Neural cell (in vitro differentiated cells): ENCODE measurements around the gene RDH16. TPM values are rescaled to one million over a fixed set of nuclear protein-coding genes. Genes with fewer than 3 reads are reported as not detected.

ENCODE experiments used
- H2AFZ ChIP-seq: fragments of 200-600, 300-800 bp; sonication (generic), shearing (Covaris generic); 2 replicates; pipeline ENCODE4 v1.6.0; 2014; ENCODE audit warnings: low read depth, mild to moderate bottlenecking, antibody characterized with exemption, low read length, moderate library complexity
- H3F3A ChIP-seq: fragments of 200-600 bp; shearing (Covaris generic); 2 replicates; pipeline ENCODE4 v1.6.1; 2016; ENCODE audit warnings: mild to moderate bottlenecking, moderate library complexity, mixed read lengths, antibody characterized with exemption, low read length; ENCODE audit not compliant: insufficient read depth, poor library complexity, severe bottlenecking
- H3K27ac ChIP-seq: fragments of 200-600, 300-800 bp; sonication (generic), shearing (Covaris generic); 2 replicates; pipeline ENCODE4 v1.5.1; 2014; ENCODE audit warnings: mild to moderate bottlenecking, low read length, moderate library complexity
- H3K27me3 ChIP-seq: fragments of 300-800, 200-600 bp; sonication (generic), shearing (Covaris generic); 2 replicates; pipeline ENCODE4 v1.6.0; 2014; ENCODE audit warnings: mild to moderate bottlenecking, low read depth, low read length, moderate library complexity; ENCODE audit not compliant: insufficient read depth
- H3K36me3 ChIP-seq: fragments of 300-800, 200-600 bp; sonication (generic), shearing (Covaris generic); 2 replicates; pipeline ENCODE4 v1.5.1; 2014; ENCODE audit warnings: mild to moderate bottlenecking, antibody characterized with exemption, low read length, moderate library complexity; ENCODE audit not compliant: insufficient read depth
- H3K4me2 ChIP-seq: fragments of 300-800, 200-600 bp; sonication (generic), shearing (Covaris generic); 2 replicates; pipeline ENCODE4 v1.6.0; 2014; ENCODE audit warnings: mild to moderate bottlenecking, low read length
- H3K4me3 ChIP-seq: fragments of 300-800, 200-600 bp; sonication (generic), shearing (Covaris generic); 2 replicates; pipeline ENCODE4 v1.5.1; 2014; ENCODE audit warnings: mild to moderate bottlenecking, low read length, moderate library complexity
- H3K79me2 ChIP-seq: fragments of 200-600 bp; shearing (Covaris generic); replicated peaks from 2 replicates; pipeline ENCODE4 v1.6.0; 2014; ENCODE audit warnings: mild to moderate bottlenecking, low read length, moderate library complexity; ENCODE audit not compliant: insufficient read depth
- H3K9ac ChIP-seq: fragments of 300-800, 200-600 bp; sonication (generic), shearing (Covaris generic); 2 replicates; pipeline ENCODE4 v1.6.1; 2016; ENCODE audit warnings: mild to moderate bottlenecking, low read length, mixed read lengths
- H3K9me2 ChIP-seq: fragments of 200-600 bp; shearing (Covaris generic); 2 replicates; pipeline ENCODE4 v1.6.1; 2016; ENCODE audit warnings: mild to moderate bottlenecking, low read length, mixed read lengths; ENCODE audit not compliant: insufficient read depth
- H3K9me3 ChIP-seq: fragments of 200-600, 300-800 bp; sonication (generic), shearing (Covaris generic); 2 replicates; pipeline ENCODE4 v1.6.1; 2016; ENCODE audit warnings: mild to moderate bottlenecking, mixed run types, low read length, moderate library complexity, mixed read lengths
- H4K20me1 ChIP-seq: fragments of 200-600 bp; shearing (Covaris generic); 2 replicates; pipeline ENCODE4 v1.6.1; 2016; ENCODE audit warnings: mild to moderate bottlenecking, mixed run types; ENCODE audit not compliant: insufficient read depth
- CTCF ChIP-seq: fragments of 450-650 bp; IDR thresholded peaks from 2 replicates; pipeline ENCODE4 v1.5.1; 2014; ENCODE audit warnings: antibody characterized with exemption, mild to moderate bottlenecking, moderate library complexity; ENCODE audit not compliant: poor library complexity, severe bottlenecking
- EP300 ChIP-seq: fragments of 450-650 bp; conservative IDR thresholded peaks from 2 replicates; pipeline ENCODE4 v1.6.1; 2014; ENCODE audit warnings: antibody characterized with exemption, mild to moderate bottlenecking, moderate library complexity; ENCODE audit not compliant: poor library complexity, severe bottlenecking
- MXI1 ChIP-seq: fragments of 450-650 bp; conservative IDR thresholded peaks from 2 replicates; pipeline ENCODE4 v1.6.1; 2014; ENCODE audit warnings: antibody characterized with exemption, mild to moderate bottlenecking; ENCODE audit not compliant: poor library complexity, severe bottlenecking
- POLR2AphosphoS5 ChIP-seq: IDR thresholded peaks from 2 replicates; pipeline ENCODE4 v1.6.1; 2012
- RAD21 ChIP-seq: fragments of 450-650 bp; conservative IDR thresholded peaks from 2 replicates; pipeline ENCODE4 v1.6.1; 2014; ENCODE audit warnings: antibody characterized with exemption, mild to moderate bottlenecking, moderate library complexity
- REST ChIP-seq: IDR thresholded peaks from 2 replicates; pipeline ENCODE4 v1.6.1; 2012; ENCODE audit warnings: borderline replicate concordance
- SMC3 ChIP-seq: fragments of 450-650 bp; conservative IDR thresholded peaks from 2 replicates; pipeline ENCODE4 v1.6.1; 2014; ENCODE audit warnings: antibody characterized with exemption, mild to moderate bottlenecking, moderate library complexity; ENCODE audit not compliant: poor library complexity
- TAF1 ChIP-seq: IDR thresholded peaks from 2 replicates; pipeline ENCODE4 v1.6.1; 2012; ENCODE audit warnings: low read depth
- polyA plus RNA-seq: library from polyadenylated mRNA; depleted of rRNA; stranded (reverse); fragments of >200 nt; gene quantifications from 2 replicates; pipeline ENCODE4 v1.2.3, GENCODE V29; 2014

The RDH16 gene
- polyA plus RNA-seq, 1 donor from 2014 or later, result 1.0 TPM

GRCh38 chr12:56928262-56928661 is 29.1 kb downstream of the RDH16 start:
- H3F3A ChIP-seq, result no peaks in the 10 kb centered on the region
- no peak overlapping the region for H3K4me3 ChIP-seq
- H3K9me3 ChIP-seq, result no peaks in the 10 kb centered on the region
- no peaks in the 10 kb centered on the region for H3K79me2 ChIP-seq
- no peaks in the 10 kb centered on the region for H3K36me3 ChIP-seq
- H3K27ac ChIP-seq, result no peak overlapping the region
- H2AFZ ChIP-seq, result no peak overlapping the region
- H3K4me2 ChIP-seq, result no peak overlapping the region
- no peak overlapping the region for H3K9ac ChIP-seq
- no peaks in the 10 kb centered on the region for H3K9me2 ChIP-seq
- TF ChIP-seq CTCF (no peak), REST (no peak), RAD21 (no peak), EP300 (no peak), MXI1 (no peak), SMC3 (no peak), POLR2AphosphoS5 (no peak)
- no peaks in the 10 kb centered on the region for H4K20me1 ChIP-seq
- H3K27me3 ChIP-seq, result no peaks in the 10 kb centered on the region

- Histone ChIP-seq H3K9ac (no peak overlapping the region), H3K9me3 (no peaks in the 10 kb centered on the region), H3K79me2 (no peaks in the 10 kb centered on the region), H3K36me3 (no peaks in the 10 kb centered on the region), H4K20me1 (no peaks in the 10 kb centered on the region), H3K27me3 (no peaks in the 10 kb centered on the region), H3F3A (no peaks in the 10 kb centered on the region), H3K27ac (no peak overlapping the region), H3K4me3 (no peak overlapping the region), H3K4me2 (no peak overlapping the region), H3K9me2 (no peaks in the 10 kb centered on the region), H2AFZ (no peak overlapping the region)
- no peak for TF ChIP-seq SMC3
- no peak for TF ChIP-seq CTCF
- TF ChIP-seq RAD21, result no peak
- TF ChIP-seq TAF1, result no peak
- TF ChIP-seq POLR2AphosphoS5, result no peak
- no peak for TF ChIP-seq REST
- no peak for TF ChIP-seq EP300
Observed at GRCh38 chr12:56927281-56927680, 30.1 kb downstream of the RDH16 start.
